ENCODE data around the gene MBNL2.

GRCh38 chr13:97301382-97302095 is 79.4 kb downstream of the MBNL2 start:
- TF ChIP-seq MZF1 (CRISPR knock-in tag; IDR thresholded peaks at IDR 0.05; ENCODE audit: borderline replicate concordance) (no peak), CTCF (CRISPR knock-in tag; IDR thresholded peaks at IDR 0.05) (no peak), ARNT (IDR thresholded peaks at IDR 0.05) (no peak), E2F1 (CRISPR knock-in tag; IDR thresholded peaks at IDR 0.05) (no peak), ATF2 (CRISPR knock-in tag; IDR thresholded peaks at IDR 0.05) (no peak), SIN3A (IDR thresholded peaks at IDR 0.05; ENCODE audit: borderline replicate concordance, low read depth, low read length) (no peak), ZSCAN30 (CRISPR knock-in tag; IDR thresholded peaks at IDR 0.05) (no peak), DMTF1 (CRISPR knock-in tag; IDR thresholded peaks at IDR 0.05) (no peak)
